GM12878 (cell line): ENCODE measurements around the gene INO80C. TPM values are rescaled to one million over a fixed set of nuclear protein-coding genes. Genes with fewer than 3 reads are reported as not detected.
A peak's percentile ranks its signal among the peaks of the same experiment; 100 is the strongest.

Source experiments
- BACH1 ChIP-seq: fragments of 450-650 bp; IDR thresholded peaks from 2 replicates; pipeline ENCODE4 v1.6.1; 2017; ENCODE audit warnings: mild to moderate bottlenecking, borderline replicate concordance
- DPF2 ChIP-seq: fragments of 450-650 bp; IDR thresholded peaks from 2 replicates; pipeline ENCODE4 v1.6.1; 2017; ENCODE audit warnings: mild to moderate bottlenecking
- E2F8 ChIP-seq: fragments of 450-650 bp; IDR thresholded peaks from 2 replicates; pipeline ENCODE4 v1.6.1; 2018; ENCODE audit warnings: mild to moderate bottlenecking, low read depth, moderate library complexity; ENCODE audit not compliant: partially characterized antibody
- EED ChIP-seq: sonication (generic); IDR thresholded peaks from 2 replicates; pipeline ENCODE4 v1.6.1; 2016; ENCODE audit warnings: antibody characterized with exemption, low read depth
- FOXM1 ChIP-seq: IDR thresholded peaks from 2 replicates; pipeline ENCODE4 v1.6.1; 2012; ENCODE audit warnings: low read depth, mild to moderate bottlenecking, inconsistent platforms, low read length, moderate library complexity
- IRF4 ChIP-seq: IDR thresholded peaks from 2 replicates; pipeline ENCODE4 v1.6.1; 2011; ENCODE audit warnings: low read depth, low read length
- JUND ChIP-seq: IDR thresholded peaks from 2 replicates; pipeline ENCODE4 v1.6.1; 2012; ENCODE audit warnings: low read depth, mild to moderate bottlenecking, low read length, improper control_type of control experiment, moderate library complexity
- MEF2A ChIP-seq: IDR thresholded peaks from 2 replicates; pipeline ENCODE4 v1.6.1; 2011; ENCODE audit warnings: low read depth, mild to moderate bottlenecking, low read length, moderate library complexity; ENCODE audit not compliant: insufficient read depth
- MEF2B ChIP-seq: fragments of 450-650 bp; IDR thresholded peaks from 2 replicates; pipeline ENCODE4 v1.6.1; 2018; ENCODE audit warnings: mild to moderate bottlenecking, moderate library complexity; ENCODE audit not compliant: partially characterized antibody, poor library complexity, severe bottlenecking
- NFXL1 ChIP-seq: fragments of 450-650 bp; IDR thresholded peaks from 2 replicates; pipeline ENCODE4 v1.6.1; 2017; ENCODE audit warnings: antibody characterized with exemption, mild to moderate bottlenecking, borderline replicate concordance
- NR2C2 ChIP-seq: IDR thresholded peaks from 2 replicates; pipeline ENCODE4 v1.6.1; 2011; ENCODE audit warnings: borderline replicate concordance, low read depth; ENCODE audit not compliant: control insufficient read depth, insufficient read length
- PAX8 ChIP-seq: fragments of 450-650 bp; IDR thresholded peaks from 2 replicates; pipeline ENCODE4 v1.6.1; 2017; ENCODE audit warnings: mild to moderate bottlenecking, moderate library complexity
- PKNOX1 ChIP-seq: fragments of 450-650 bp; IDR thresholded peaks from 2 replicates; pipeline ENCODE4 v1.6.1; 2016; ENCODE audit warnings: mild to moderate bottlenecking
- RAD51 ChIP-seq: fragments of 450-650 bp; IDR thresholded peaks from 2 replicates; pipeline ENCODE4 v1.6.1; 2016; ENCODE audit warnings: moderate library complexity, mild to moderate bottlenecking, inconsistent platforms
- RB1 ChIP-seq: fragments of 450-650 bp; formaldehyde crosslinking; IDR thresholded peaks from 2 replicates; pipeline ENCODE4 v1.6.1; 2017; ENCODE audit warnings: mild to moderate bottlenecking, borderline replicate concordance
- SP1 ChIP-seq: IDR thresholded peaks from one replicate; pipeline ENCODE4 v1.6.1; 2011; ENCODE audit warnings: low read depth, low read length
- STAT3 ChIP-seq: IDR thresholded peaks from 2 replicates; pipeline ENCODE4 v1.6.1; 2011; ENCODE audit warnings: low read depth, low read length, improper control_type of control experiment
- ZNF207 ChIP-seq: fragments of 450-650 bp; IDR thresholded peaks from 2 replicates; pipeline ENCODE4 v1.6.1; 2014; ENCODE audit warnings: antibody characterized with exemption, mild to moderate bottlenecking, borderline replicate concordance
- ZNF24 ChIP-seq: fragments of 450-650 bp; IDR thresholded peaks from 2 replicates; pipeline ENCODE4 v1.6.1; 2017; ENCODE audit warnings: antibody characterized with exemption, mild to moderate bottlenecking
- ZNF687 ChIP-seq: fragments of 450-650 bp; IDR thresholded peaks from 2 replicates; pipeline ENCODE4 v1.6.1; 2017; ENCODE audit warnings: mild to moderate bottlenecking, moderate library complexity
- ZZZ3 ChIP-seq: IDR thresholded peaks from 2 replicates; pipeline ENCODE4 v1.6.1; 2011; ENCODE audit warnings: low read depth; ENCODE audit not compliant: control insufficient read depth, insufficient read length
- polyA plus RNA-seq, 11 experiments: library from polyadenylated mRNA; depleted of rRNA in 4 of 11; unstranded in 6 of 11; stranded (reverse) in 5 of 11; fragments of >200 nt; fragmentation: Nextera tagmentation in 4 of 11; fragmentation: Illumina TruSeq in 1 of 11; extraction: Ambion mirVana in 4 of 11; extraction: Trizol in 1 of 11; gene quantifications; 1 replicate in 1 of 11; 2 replicates in 10 of 11; pipeline versions ENCODE4 v1.2.1 to v1.2.3, GENCODE V29; 2011 to 2016; ENCODE audit warnings: inconsistent platforms in 2 of 11, missing spikeins in 2 of 11, low read depth in 1 of 11
- total RNA-seq, 4 experiments: library from RNA; depleted of rRNA in 3 of 4; stranded (reverse); fragments of >200 nt in 3 of 4; fragmentation: Illumina TruSeq in 1 of 4; extraction: Trizol in 1 of 4; gene quantifications; 2 replicates each; pipeline versions ENCODE4 v1.2.1 to v1.2.3, GENCODE V29; 2013 to 2021
- TF ChIP-seq, protein P1 (sequence below): fragments of 450-650 bp; conservative IDR thresholded peaks from 2 replicates; pipeline ENCODE4 v1.6.1; 2017; ENCODE audit warnings: mild to moderate bottlenecking, moderate library complexity

INO80C gene
- total and polyA plus RNA-seq, 10 of the 15 experiments (the other 5 are each of a cell fraction or from before 2014, with no cell fraction given), result 9.9 to 43.2 (median 30.1) TPM

GRCh38 chr18:35466334-35466733, 31.4 kb downstream of the INO80C start (continued):
- TF ChIP-seq JUND (no peak), FOXM1 (peak; percentile 44; the same call in 1 of the 2 replicates), EED (no peak), NR2C2 (no peak), ZNF24 (no peak), E2F8 (no peak), SP1 (no peak), MEF2A (peak; percentile 74; the same call in 1 of the 2 replicates), DPF2 (no peak), ZNF687 (no peak), RB1 (no peak), STAT3 (no peak), NFXL1 (no peak), ZZZ3 (no peak), PKNOX1 (no peak), MEF2B (peak; percentile 28), IRF4 (no peak), RAD51 (no peak), BACH1 (no peak), PAX8 (no peak), ZNF207 (no peak)
- TF ChIP-seq, protein P1, sequence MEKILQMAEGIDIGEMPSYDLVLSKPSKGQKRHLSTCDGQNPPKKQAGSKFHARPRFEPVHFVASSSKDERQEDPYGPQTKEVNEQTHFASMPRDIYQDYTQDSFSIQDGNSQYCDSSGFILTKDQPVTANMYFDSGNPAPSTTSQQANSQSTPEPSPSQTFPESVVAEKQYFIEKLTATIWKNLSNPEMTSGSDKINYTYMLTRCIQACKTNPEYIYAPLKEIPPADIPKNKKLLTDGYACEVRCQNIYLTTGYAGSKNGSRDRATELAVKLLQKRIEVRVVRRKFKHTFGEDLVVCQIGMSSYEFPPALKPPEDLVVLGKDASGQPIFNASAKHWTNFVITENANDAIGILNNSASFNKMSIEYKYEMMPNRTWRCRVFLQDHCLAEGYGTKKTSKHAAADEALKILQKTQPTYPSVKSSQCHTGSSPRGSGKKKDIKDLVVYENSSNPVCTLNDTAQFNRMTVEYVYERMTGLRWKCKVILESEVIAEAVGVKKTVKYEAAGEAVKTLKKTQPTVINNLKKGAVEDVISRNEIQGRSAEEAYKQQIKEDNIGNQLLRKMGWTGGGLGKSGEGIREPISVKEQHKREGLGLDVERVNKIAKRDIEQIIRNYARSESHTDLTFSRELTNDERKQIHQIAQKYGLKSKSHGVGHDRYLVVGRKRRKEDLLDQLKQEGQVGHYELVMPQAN, result no peak
